Measurements from ENCODE around the gene MFSD12. TPM values are rescaled to one million over a fixed set of nuclear protein-coding genes. Genes with fewer than 3 reads are reported as not detected.

Gene MFSD12
- total RNA-seq, 3 donors from 2014 or later: 25.0 to 43.6 (median 36.8) TPM

DNA sequence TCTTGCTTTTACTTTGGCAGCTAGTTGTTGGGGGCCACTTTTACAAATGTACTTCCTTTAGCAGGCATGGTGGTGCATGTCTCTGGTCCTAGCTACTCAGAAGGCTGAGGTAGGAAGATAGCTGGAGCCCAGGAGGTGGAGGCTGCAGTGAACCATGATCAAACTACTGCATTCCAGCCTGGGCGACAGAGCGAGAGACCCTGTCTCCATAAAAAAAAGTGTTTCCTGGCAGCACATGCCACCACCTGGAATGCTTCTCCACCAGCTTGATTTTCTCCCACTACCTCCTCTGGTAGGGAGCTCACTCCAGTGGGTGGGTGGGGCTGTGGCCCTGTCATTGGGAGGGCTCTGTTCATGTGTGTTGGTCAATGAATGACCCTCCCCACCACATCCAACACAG lies 38.7 kb downstream of the MFSD12 start:
- no peak for ATAC-seq
- intact Hi-C loops (cut with DNase I, micrococcal nuclease): no loop called here
- H3K4me1 ChIP-seq (ENCODE audit: low read depth): no peaks in the 10 kb centered on the region
- H3K36me3 ChIP-seq (ENCODE audit: low read depth): no peaks in the 10 kb centered on the region
- H3K4me3 ChIP-seq: no peak overlapping the region
- TF ChIP-seq CTCF (IDR thresholded peaks at IDR 0.05): no peak
- H3K9me3 ChIP-seq: no peaks in the 10 kb centered on the region
- DNase-seq: no peak

DNA sequence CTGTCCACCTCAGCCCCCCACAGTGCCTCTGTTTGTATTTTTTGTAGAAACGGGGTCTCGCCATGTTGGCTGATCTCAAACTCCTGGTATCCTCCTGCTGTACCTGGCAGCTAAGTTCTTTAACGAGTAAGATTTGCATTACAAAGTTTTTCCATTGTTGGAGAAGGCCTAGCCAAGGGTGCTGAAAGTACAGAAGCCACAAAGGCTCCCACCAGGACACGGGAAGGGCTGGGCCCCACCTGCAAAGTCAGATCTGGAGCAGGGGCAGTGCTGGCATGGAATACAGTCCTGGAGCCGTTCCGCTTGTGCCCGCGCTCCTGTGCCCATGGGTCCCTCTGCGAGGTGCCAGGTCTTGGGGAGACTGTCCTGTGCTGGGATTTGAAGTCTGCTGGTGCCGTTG lies 39.1 kb downstream of the MFSD12 start:
- DNase-seq (no peak), ATAC-seq (no peak)
- no peak for TF ChIP-seq CTCF (IDR thresholded peaks at IDR 0.05)
- Histone ChIP-seq H3K4me3 (no peak overlapping the region), H3K9me3 (no peaks in the 10 kb centered on the region), H3K4me1 (ENCODE audit: low read depth) (no peaks in the 10 kb centered on the region), H3K36me3 (ENCODE audit: low read depth) (no peaks in the 10 kb centered on the region)
- intact Hi-C loops (cut with DNase I, micrococcal nuclease): no loop called here

- no peak overlapping the region for H3K4me3 ChIP-seq
- intact Hi-C loops (cut with DNase I, micrococcal nuclease): no loop called here
Measured at GRCh38 chr19:3517638-3518037, 39.7 kb downstream of the MFSD12 start.

DNA sequence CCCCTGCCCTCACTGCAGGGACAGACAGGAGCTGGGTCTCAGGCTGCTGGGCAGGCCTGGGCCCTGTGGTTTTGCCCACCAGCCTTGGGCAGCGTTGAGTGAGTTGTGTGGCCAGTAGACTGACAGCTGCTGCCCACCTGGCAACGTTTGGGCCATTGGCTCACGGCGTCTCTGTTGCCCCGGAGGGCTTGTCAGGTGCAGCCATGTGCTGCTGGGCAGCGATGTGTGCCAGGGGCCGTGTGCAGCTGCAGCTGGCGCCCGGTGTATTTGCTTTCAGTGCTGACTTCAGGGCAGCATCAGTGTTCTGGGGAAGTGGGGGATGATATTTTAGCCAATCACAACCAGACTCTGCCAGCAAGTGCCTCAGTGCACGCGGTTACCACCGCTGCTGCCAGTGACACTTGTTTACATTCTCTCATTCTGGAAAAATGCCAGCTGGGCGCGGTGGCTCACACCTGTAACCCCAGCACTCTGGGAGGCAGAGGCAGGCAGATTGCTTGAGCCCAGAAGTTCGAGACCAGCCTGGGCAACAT lies 40.6 kb downstream of the MFSD12 start:
- ATAC-seq: peak; percentile 56
- H3K4me1 ChIP-seq (ENCODE audit: low read depth): no peaks in the 10 kb centered on the region
- DNase-seq: peak in 2 of 3 donors; percentile 50 to 51

More at GRCh38 chr19:3517638-3518037, 39.7 kb downstream of the MFSD12 start:
- H3K36me3 ChIP-seq (ENCODE audit: low read depth): no peaks in the 10 kb centered on the region
- DNase-seq (no peak), ATAC-seq (no peak)
- no peaks in the 10 kb centered on the region for H3K4me1 ChIP-seq (ENCODE audit: low read depth)
- H3K9me3 ChIP-seq: no peaks in the 10 kb centered on the region
- no peak for TF ChIP-seq CTCF (IDR thresholded peaks at IDR 0.05)

DNA sequence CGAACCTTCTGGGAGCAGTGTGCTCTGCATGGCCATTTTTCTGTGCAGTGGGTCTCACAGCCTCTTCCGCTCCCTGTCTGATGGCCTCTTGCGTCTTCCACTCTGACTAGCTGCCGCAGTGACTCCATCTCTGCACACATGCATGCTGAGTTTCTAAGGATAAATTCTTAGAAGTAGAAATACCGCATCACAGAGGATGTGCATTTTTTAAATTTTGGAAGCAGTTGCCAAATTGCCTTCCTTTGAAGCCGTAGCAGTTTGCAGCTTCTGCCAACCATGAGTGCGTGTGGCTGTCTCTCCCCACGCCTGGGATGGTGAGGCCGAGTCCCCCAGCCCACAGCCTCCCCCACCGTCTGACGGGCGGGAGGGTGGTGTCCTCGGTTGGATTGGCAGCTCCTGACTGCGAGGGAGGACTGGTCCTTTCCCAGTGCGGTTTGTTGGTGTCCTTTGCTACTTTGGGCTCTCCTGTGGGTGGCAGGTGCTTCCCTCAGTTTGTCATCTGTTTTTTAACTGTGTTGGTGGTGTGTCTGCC lies 41.4 kb downstream of the MFSD12 start:
- intact Hi-C loops (cut with DNase I, micrococcal nuclease): no loop called here
- ATAC-seq: no peak
- Histone ChIP-seq H3K9me3 (no peaks in the 10 kb centered on the region), H3K36me3 (ENCODE audit: low read depth) (no peaks in the 10 kb centered on the region), H3K4me1 (ENCODE audit: low read depth) (no peaks in the 10 kb centered on the region), H3K4me3 (no peak overlapping the region)
- no peak for TF ChIP-seq CTCF (IDR thresholded peaks at IDR 0.05)
- DNase-seq: no peak

More for the DNA sequence above, 40.6 kb downstream of the MFSD12 start:
- no peaks in the 10 kb centered on the region for H3K9me3 ChIP-seq
- H3K4me3 ChIP-seq: no peak overlapping the region
- TF ChIP-seq CTCF (IDR thresholded peaks at IDR 0.05): no peak
- intact Hi-C loops (cut with DNase I, micrococcal nuclease): no loop called here
- H3K36me3 ChIP-seq (ENCODE audit: low read depth): no peaks in the 10 kb centered on the region

GRCh38 chr19:3514930-3515329 lies 42.5 kb downstream of the MFSD12 start:
- DNase-seq (no peak), ATAC-seq (no peak)
- Histone ChIP-seq H3K4me1 (ENCODE audit: low read depth) (no peaks in the 10 kb centered on the region), H3K9me3 (no peaks in the 10 kb centered on the region), H3K4me3 (no peak overlapping the region), H3K36me3 (ENCODE audit: low read depth) (no peaks in the 10 kb centered on the region)
- no peak for TF ChIP-seq CTCF (IDR thresholded peaks at IDR 0.05)
- intact Hi-C loops (cut with DNase I, micrococcal nuclease): no loop called here

Data from mucosa of descending colon (tissue), 3 donors.